NCI-H1930 (cell line): Measurements from ENCODE around the gene TMEM98.
A peak's percentile ranks its signal among the peaks of the same experiment; 100 is the strongest.
"Not testable (repeated sequence)": the region's sequence is repeated elsewhere in the genome, so short reads cannot be mapped to it uniquely, and the experiment has no call there.

Source experiments
- DNase-seq, 2 experiments: peaks; one replicate each; lab custom pipeline; 2025; lab: John Stamatoyannopoulos, UW

TMEM98 gene

GRCh38 chr17:32915245-32915644 lies 12.7 kb upstream of the TMEM98 start:
- DNase-seq, result no peak

GRCh38 chr17:32916134-32916533 lies 11.8 kb upstream of the TMEM98 start:
- DNase-seq, result no peak

- DNase-seq, result no peak
Observed at GRCh38 chr17:32917081-32917480, 10.9 kb upstream of the TMEM98 start.

- no peak for DNase-seq
Observed at GRCh38 chr17:32917842-32918241, 10.1 kb upstream of the TMEM98 start.

GRCh38 chr17:32919876-32920275 lies 8.1 kb upstream of the TMEM98 start:
- DNase-seq, result not testable (repeated sequence)

GRCh38 chr17:32920293-32920692 lies 7.7 kb upstream of the TMEM98 start:
- no peak for DNase-seq

GRCh38 chr17:32921017-32921416 lies 6.9 kb upstream of the TMEM98 start:
- no peak for DNase-seq

GRCh38 chr17:32923905-32924304 lies 4.0 kb upstream of the TMEM98 start:
- not testable (repeated sequence) for DNase-seq

GRCh38 chr17:32926183-32926582 lies 1.8 kb upstream of the TMEM98 start:
- no peak for DNase-seq

- not testable (repeated sequence) for DNase-seq
Observed at GRCh38 chr17:32926789-32927188, 1.2 kb upstream of the TMEM98 start.

- no peak for DNase-seq
Observed at GRCh38 chr17:32927201-32927723, 691 bp upstream of the TMEM98 start.

- no peak for DNase-seq
Observed at GRCh38 chr17:32928586-32929535, 908 bp downstream of the TMEM98 start.

GRCh38 chr17:32929588-32929987 lies 1.6 kb downstream of the TMEM98 start:
- no peak for DNase-seq

- no peak for DNase-seq
Observed at GRCh38 chr17:32930512-32930911, 2.6 kb downstream of the TMEM98 start.

- DNase-seq, result no peak
Observed at GRCh38 chr17:32931686-32932085, 3.7 kb downstream of the TMEM98 start.

- DNase-seq, result no peak
Observed at GRCh38 chr17:32933881-32934280, 5.9 kb downstream of the TMEM98 start.

GRCh38 chr17:32935726-32936125 lies 7.8 kb downstream of the TMEM98 start:
- no peak for DNase-seq

- DNase-seq, result no peak
Observed at GRCh38 chr17:32936186-32936893, 8.4 kb downstream of the TMEM98 start.

GRCh38 chr17:32936894-32937500 lies 9.0 kb downstream of the TMEM98 start:
- peak in 1 of 2 experiments; percentile 37 for DNase-seq

- no peak for DNase-seq
Observed at GRCh38 chr17:32940706-32941390, 12.9 kb downstream of the TMEM98 start.

GRCh38 chr17:32941419-32942032 lies 13.6 kb downstream of the TMEM98 start:
- DNase-seq, result no peak
